DLD1 (cell line): ENCODE data around the gene TCF7.

Experiments used
- in situ Hi-C: cut with HindIII; loops from 2 replicates; pipeline ENCODE4 v1.10.0; 2017; ENCODE audit warnings: low sequenced_read_pairs

Gene TCF7

GRCh38 chr5:134129411-134130238, 15.1 kb downstream of the TCF7 start:
- in situ Hi-C loops = loop anchor here (10.0 kb wide), 1 partner anchor 65 kb away; no protein-coding TSS in a partner anchor

DNA sequence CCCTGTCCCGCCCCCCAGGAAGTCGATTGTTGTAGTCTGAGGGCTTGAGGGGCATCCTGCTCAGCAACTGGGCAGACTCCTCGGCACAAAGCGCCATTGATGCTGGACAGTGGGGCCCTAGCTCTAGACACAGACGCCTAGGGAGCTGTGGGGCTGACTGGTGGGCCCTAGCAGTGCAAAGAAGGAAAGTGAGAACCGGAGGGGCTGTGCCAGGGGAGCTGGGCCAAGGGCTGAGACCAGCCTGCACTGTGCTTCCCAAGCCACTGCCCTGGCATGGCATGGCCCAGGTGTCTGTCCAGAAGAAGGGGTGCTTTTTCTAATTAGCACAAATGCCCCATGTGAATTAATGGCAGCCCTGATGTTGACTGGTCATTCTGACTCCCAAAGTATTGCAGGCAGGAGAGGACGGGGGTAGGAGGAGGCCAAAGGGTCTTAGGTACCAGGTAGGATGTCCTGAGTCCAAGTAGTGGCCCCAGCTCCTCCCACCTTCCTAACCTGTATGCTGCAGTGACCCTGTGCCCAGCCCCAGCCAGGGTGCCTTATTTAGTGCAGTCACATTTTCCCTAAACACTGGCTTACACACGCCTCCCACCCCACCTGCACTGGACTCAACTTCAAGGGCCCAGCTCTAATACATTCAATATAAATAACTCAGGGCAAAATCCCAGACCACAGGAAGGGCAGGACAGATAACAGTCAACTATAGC, 15.9 kb downstream of the TCF7 start:
- in situ Hi-C loops = no loop called here

DNA sequence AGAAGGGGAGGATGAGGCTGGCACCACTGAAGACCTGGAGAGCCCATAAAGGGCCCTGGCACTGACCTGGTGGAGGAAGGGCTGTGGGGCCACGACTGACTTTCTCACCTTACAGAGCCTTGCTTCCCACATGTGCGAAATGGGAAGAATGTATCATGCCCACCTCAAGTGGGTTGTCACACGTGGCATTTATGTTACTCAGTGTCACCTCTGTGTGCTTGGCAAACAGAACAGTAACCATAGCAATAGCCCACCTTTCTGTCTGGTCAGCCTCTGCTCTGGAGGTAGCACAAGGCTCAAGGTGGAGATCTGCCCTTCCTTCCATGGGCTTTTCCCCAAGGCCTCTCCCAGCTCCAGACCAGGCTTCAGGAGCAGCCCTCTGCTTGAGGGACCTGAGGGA, 16.7 kb downstream of the TCF7 start:
- in situ Hi-C loops = no loop called here

DNA sequence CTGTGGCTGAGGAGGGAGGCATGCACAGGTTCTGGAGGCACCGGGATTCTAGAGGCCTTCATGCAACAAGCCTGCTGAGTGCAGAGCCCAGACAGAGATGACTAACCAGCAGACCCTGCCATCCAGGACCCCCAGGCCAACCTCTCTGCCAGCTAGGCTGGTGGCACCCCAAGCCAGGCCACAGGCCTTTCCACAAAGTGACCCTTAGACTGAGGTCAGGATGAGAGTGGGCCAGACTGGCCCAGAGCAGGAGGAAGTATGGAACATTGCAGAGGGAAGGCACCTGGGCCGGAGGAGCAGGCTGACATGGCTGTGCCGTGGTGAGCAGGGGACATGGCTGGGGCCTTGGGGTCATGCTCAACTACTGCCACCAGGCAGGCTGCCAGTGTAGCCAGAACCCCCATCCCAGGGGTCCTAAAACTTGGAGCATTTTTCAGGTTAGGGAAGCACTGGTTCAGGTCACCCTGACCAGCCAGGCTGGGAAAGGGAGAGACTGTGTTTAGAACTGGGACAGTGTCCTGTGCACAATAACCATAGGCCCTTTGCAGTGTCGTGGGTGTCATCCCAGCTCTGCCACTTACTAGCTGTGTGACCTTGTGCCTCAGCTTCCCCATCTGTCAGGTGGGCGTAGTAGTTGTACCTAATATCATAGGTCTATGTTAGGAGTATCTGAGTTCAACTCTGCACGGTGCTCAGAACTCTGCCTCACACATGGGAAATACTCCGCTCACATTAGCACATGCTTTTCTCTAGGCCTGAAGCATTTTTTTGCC, 17.3 kb downstream of the TCF7 start:
- in situ Hi-C loops = no loop called here

DNA sequence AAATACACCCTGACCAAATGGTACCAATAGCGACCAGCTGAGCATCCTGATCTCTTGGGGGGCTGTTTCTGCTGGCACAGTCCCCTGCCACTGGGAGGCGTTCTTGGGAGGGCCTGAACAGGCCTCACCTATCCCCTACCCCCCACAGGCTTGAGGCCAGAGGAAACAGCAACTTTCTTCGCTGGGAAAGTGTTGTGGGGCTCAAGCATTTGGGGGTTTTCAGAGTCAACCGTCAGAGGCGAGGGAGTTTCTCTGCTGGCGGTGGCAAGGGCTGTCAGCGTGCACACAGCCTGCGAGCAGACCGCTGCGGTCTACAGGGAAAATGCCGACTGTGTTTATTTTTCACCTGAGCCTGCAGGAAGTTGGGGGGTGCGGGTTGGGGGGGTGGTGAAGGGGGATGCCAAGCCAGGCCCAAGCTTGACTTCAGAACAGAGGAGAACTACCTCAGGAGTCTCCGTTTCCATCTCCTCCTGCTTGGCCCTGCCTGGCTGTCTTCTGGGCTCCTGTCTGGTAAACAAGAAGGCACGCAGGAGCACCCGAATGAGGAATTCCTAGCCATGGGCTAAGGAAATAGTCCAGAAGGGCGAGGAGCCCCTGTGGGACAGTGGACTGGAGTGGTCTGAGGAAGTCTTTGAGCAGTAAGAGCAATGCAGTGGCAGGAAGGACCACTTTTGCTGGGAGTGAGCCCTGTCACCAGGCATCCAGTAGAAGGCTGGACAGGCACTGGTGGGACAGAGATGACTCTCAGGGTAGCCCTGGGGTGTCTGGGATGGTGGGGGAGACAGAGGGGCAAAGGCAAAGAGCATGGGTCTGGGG, 18.1 kb downstream of the TCF7 start:
- in situ Hi-C loops = no loop called here

DNA sequence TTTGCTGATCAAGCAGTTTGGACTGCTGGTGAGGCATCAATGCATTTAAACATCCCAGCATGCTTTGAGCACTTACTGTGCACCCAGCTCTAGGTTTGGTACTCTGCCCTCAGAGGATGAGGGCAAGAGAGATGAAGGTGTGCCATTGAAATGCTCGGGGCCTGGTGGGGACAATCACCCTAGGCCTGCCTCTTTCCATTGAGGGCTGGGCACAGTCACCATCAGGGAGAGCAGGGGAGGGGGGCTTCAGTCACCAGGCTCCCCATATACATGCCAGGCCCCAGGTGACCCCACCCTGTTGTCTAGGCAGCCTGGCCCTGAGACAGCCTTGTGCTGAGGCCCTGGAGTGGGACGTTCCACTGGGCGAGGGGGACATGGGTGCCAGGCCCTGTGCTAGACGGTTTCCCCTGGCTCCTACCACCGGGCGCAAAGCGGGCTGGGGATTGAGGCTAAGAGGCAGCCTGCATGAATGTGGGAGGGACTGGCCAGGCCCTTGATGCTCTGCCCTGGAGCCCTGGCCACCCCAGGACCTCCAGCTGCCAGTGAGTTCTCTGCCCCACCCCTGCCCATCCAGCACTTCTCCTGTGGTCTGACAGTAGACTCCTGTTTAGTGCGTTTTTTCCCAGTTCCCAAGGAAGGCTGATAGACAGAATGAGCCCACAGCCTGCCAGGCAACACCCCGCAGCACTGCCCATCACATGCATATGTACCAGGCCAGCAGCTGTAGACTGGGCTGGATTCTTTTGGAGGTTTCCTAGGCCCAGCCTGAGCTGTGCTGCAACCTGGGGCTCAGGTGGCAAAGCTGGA, 18.9 kb downstream of the TCF7 start:
- in situ Hi-C loops = no loop called here

DNA sequence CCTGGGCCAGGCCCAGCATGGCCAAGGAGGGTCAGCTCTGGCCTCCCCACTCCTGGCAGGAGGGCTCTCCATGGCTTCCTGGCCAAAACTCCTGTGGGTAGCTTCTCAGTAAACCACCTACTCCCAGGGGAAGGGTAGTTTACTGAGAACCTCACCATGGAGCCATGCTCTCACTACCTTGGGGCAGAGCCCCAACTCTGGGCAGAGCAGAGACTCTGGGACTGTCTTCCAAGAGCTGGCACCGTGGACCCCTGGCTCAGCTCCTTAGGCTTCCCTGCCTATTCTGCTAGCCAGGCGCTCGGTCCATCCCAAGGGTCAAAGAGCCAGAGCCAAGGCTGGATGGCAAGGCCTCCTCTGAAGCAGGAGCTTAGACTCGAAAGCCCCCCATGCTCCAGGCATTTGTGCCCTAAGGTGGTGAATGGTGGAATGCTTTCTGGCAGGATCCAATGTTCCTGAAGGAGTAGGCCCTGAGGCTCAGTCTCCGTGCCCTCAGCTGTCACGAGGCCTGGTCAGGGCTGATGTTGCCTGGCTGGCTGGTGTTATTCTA, 19.6 kb downstream of the TCF7 start:
- in situ Hi-C loops = no loop called here

GRCh38 chr5:134135091-134135655, 20.7 kb downstream of the TCF7 start:
- in situ Hi-C loops = no loop called here

DNA sequence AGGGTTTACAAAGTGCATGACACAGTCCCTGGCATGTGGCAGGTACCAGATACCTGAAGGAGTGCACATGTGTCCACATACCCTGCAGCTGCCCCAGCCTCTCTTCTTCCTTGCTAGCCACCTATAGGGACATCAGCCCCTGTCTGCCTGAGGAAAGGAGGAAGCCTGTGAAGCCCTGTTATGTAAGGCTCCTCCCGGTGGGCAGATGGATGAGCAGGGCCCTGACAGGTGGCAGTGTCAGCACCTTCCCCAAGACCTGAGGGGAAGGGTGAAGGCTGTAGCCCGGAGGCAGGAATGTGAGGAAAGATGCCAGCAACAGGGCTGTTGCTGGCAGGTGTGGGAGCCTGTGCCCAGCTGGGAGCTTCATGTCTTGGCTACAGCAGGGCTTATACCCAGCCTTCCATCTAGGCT, 21.7 kb downstream of the TCF7 start:
- in situ Hi-C loops = no loop called here

GRCh38 chr5:134136771-134137170, 22.3 kb downstream of the TCF7 start:
- in situ Hi-C loops = no loop called here

- in situ Hi-C loops = no loop called here
Observed at GRCh38 chr5:134138416-134139376, 24.2 kb downstream of the TCF7 start.

GRCh38 chr5:134139377-134139851, 24.9 kb downstream of the TCF7 start:
- in situ Hi-C loops = no loop called here

GRCh38 chr5:134139891-134140469, 25.5 kb downstream of the TCF7 start:
- in situ Hi-C loops = no loop called here

GRCh38 chr5:134140530-134141201, 26.2 kb downstream of the TCF7 start:
- in situ Hi-C loops = no loop called here

GRCh38 chr5:134141331-134142050, 27.0 kb downstream of the TCF7 start:
- in situ Hi-C loops = no loop called here

- in situ Hi-C loops = no loop called here
Observed at GRCh38 chr5:134142052-134142451, 27.6 kb downstream of the TCF7 start.
